Measurements from ENCODE around the gene DEK. TPM values are rescaled to one million over a fixed set of nuclear protein-coding genes. Genes with fewer than 3 reads are reported as not detected.

Gene DEK
- total RNA-seq, 1 experiment from 2014 or later: 108 TPM

DNA sequence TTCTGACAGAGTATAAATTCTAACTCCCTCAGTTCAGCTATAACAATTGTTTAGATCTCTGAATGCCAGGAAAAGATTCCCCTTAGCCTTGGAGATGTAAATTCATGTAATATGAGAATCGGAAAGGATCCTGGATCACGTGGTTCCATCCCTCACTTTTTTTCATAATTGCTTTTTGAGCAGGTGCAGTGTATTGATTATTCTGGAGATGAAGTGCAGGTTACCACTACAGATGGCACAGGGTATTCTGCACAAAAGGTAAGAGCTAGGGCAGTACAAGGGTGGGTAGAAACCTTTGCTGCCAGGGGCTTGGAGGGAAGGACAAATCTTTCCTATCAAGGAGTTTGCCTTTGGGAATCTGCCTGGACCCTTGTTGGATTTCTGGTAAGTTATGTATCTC is 56.4 kb downstream of the DEK start:
- POLR2A ChIA-PET: no interaction called here
- H4K20me1 ChIP-seq (ENCODE audit: insufficient read depth): no peaks in the 10 kb centered on the region
- TF ChIP-seq RAD21 (IDR thresholded peaks at IDR 0.05; ENCODE audit: low read depth) (no peak), SRF (IDR thresholded peaks at IDR 0.05; ENCODE audit: low read depth) (no peak), POLR2A (IDR thresholded peaks at IDR 0.05; ENCODE audit: borderline replicate concordance, extremely low read depth, insufficient read depth, insufficient read length) (no peak), EZH2phosphoT487 (IDR thresholded peaks at IDR 0.05; ENCODE audit: borderline replicate concordance) (no peak), CBX3 (IDR thresholded peaks at IDR 0.05; ENCODE audit: low read depth) (no peak), SP1 (IDR thresholded peaks at IDR 0.05; ENCODE audit: low read depth) (no peak)
- TF ChIP-seq, protein P1, sequence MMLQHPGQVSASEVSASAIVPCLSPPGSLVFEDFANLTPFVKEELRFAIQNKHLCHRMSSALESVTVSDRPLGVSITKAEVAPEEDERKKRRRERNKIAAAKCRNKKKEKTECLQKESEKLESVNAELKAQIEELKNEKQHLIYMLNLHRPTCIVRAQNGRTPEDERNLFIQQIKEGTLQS (IDR thresholded peaks at IDR 0.05): no peak
- DNase-seq (ENCODE audit: low read depth, low spot score) (no peak), ATAC-seq (no peak)
- H3K9ac ChIP-seq (ENCODE audit: low read length): no peak overlapping the region
- H3K4me1 ChIP-seq (ENCODE audit: control insufficient read depth in 1 of 2, insufficient read depth in 2 of 2, low read length in 2 of 2): no peaks in the 10 kb centered on the region
- H3K4me2 ChIP-seq (ENCODE audit: low read length): no peak overlapping the region
- H3K27me3 ChIP-seq (ENCODE audit: insufficient read depth, low read length): no peaks in the 10 kb centered on the region
- intact Hi-C loops (cut with micrococcal nuclease): no loop called here
- no peaks in the 10 kb centered on the region for H3K36me3 ChIP-seq (ENCODE audit: control insufficient read depth in 1 of 2, insufficient read depth in 2 of 2, low read length in 2 of 2)
- no peaks in the 10 kb centered on the region for H3K9me2 ChIP-seq (ENCODE audit: insufficient read depth)
- no peaks in the 10 kb centered on the region for H3K79me2 ChIP-seq (ENCODE audit: insufficient read depth, low read length)
- BruUV-seq (replicated peaks): no TSS peak
- H3K9me3 ChIP-seq (ENCODE audit: control insufficient read depth in 1 of 2, insufficient read depth in 1 of 2, low read depth in 1 of 2, low read length in 2 of 2): no peaks in the 10 kb centered on the region
- no peak overlapping the region for H2AFZ ChIP-seq (ENCODE audit: low read depth, low read length, poor library complexity, severe bottlenecking)
- H3K27ac ChIP-seq (ENCODE audit: low read depth, low read length): no peak overlapping the region
- RAD21 ChIA-PET (ENCODE audit: low non-redundant PET in 1 of 2, low total read pairs in 2 of 2, uncharacterized antibody in 2 of 2, unreplicated experiment in 2 of 2): no interaction called here
- H3K4me3 ChIP-seq (replicated peaks in 1 of 2; ENCODE audit: low read depth in 1 of 2, low read length in 2 of 2): no peak overlapping the region
- CTCF ChIA-PET: no interaction called here

DNA sequence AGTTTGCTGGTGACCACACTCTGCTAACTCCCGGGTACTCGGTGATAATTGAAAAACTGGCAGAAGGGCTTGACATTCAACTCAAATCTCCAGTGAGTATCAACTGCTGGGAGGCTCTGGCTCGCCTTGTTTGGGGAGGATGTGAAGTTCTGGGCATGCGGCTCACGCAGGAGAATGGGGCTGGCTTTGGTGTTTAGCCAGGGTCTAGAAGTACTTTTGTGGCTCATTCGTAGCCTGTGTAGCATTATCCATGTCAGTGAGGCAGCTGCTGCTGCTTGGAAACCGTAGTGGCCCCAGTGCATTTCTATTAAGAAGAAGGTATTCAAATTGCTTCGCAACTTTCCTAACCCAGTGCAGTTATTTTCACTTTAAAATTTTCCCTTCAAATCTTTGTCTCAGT is 56.9 kb downstream of the DEK start:
- Histone ChIP-seq H3K36me3 (ENCODE audit: control insufficient read depth in 1 of 2, insufficient read depth in 2 of 2, low read length in 2 of 2) (no peaks in the 10 kb centered on the region), H4K20me1 (ENCODE audit: insufficient read depth) (no peaks in the 10 kb centered on the region), H3K9me2 (ENCODE audit: insufficient read depth) (no peaks in the 10 kb centered on the region), H3K4me3 (replicated peaks in 1 of 2; ENCODE audit: low read depth in 1 of 2, low read length in 2 of 2) (no peak overlapping the region), H3K9me3 (ENCODE audit: control insufficient read depth in 1 of 2, insufficient read depth in 1 of 2, low read depth in 1 of 2, low read length in 2 of 2) (no peaks in the 10 kb centered on the region), H3K27ac (ENCODE audit: low read depth, low read length) (no peak overlapping the region), H3K4me1 (ENCODE audit: control insufficient read depth in 1 of 2, insufficient read depth in 2 of 2, low read length in 2 of 2) (no peaks in the 10 kb centered on the region), H3K4me2 (ENCODE audit: low read length) (no peak overlapping the region), H3K27me3 (ENCODE audit: insufficient read depth, low read length) (no peaks in the 10 kb centered on the region), H3K79me2 (ENCODE audit: insufficient read depth, low read length) (no peaks in the 10 kb centered on the region), H3K9ac (ENCODE audit: low read length) (no peak overlapping the region), H2AFZ (ENCODE audit: low read depth, low read length, poor library complexity, severe bottlenecking) (no peak overlapping the region)
- TF ChIP-seq ZNF274 (IDR thresholded peaks at IDR 0.05; ENCODE audit: low read depth, low read length): no peak
- no peak for TF ChIP-seq TCF7L2 (IDR thresholded peaks at IDR 0.05; ENCODE audit: borderline replicate concordance, extremely low read depth, insufficient read depth, insufficient read length)
- no peak for TF ChIP-seq EGR1 (IDR thresholded peaks at IDR 0.05; ENCODE audit: low read depth)
- no peak for TF ChIP-seq RAD21 (IDR thresholded peaks at IDR 0.05; ENCODE audit: low read depth)
- no peak for TF ChIP-seq EZH2 (IDR thresholded peaks at IDR 0.05)
- TF ChIP-seq JUND (IDR thresholded peaks at IDR 0.05): no peak
- TF ChIP-seq FOSL1 (IDR thresholded peaks at IDR 0.05; ENCODE audit: low read depth): no peak
- no peak for TF ChIP-seq POLR2A (IDR thresholded peaks at IDR 0.05; ENCODE audit: borderline replicate concordance, extremely low read depth, insufficient read depth, insufficient read length)
- TF ChIP-seq, protein P2, sequence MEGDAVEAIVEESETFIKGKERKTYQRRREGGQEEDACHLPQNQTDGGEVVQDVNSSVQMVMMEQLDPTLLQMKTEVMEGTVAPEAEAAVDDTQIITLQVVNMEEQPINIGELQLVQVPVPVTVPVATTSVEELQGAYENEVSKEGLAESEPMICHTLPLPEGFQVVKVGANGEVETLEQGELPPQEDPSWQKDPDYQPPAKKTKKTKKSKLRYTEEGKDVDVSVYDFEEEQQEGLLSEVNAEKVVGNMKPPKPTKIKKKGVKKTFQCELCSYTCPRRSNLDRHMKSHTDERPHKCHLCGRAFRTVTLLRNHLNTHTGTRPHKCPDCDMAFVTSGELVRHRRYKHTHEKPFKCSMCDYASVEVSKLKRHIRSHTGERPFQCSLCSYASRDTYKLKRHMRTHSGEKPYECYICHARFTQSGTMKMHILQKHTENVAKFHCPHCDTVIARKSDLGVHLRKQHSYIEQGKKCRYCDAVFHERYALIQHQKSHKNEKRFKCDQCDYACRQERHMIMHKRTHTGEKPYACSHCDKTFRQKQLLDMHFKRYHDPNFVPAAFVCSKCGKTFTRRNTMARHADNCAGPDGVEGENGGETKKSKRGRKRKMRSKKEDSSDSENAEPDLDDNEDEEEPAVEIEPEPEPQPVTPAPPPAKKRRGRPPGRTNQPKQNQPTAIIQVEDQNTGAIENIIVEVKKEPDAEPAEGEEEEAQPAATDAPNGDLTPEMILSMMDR (IDR thresholded peaks at IDR 0.05 in 2 of 3, conservative IDR thresholded peaks at IDR 0.05 in 1 of 3; ENCODE audit: borderline replicate concordance in 1 of 3, insufficient read depth in 1 of 3, low read depth in 2 of 3, low read length in 2 of 3): no peak
- no peak for TF ChIP-seq CEBPB (IDR thresholded peaks at IDR 0.05; ENCODE audit: low read depth)
- TF ChIP-seq, protein P3, sequence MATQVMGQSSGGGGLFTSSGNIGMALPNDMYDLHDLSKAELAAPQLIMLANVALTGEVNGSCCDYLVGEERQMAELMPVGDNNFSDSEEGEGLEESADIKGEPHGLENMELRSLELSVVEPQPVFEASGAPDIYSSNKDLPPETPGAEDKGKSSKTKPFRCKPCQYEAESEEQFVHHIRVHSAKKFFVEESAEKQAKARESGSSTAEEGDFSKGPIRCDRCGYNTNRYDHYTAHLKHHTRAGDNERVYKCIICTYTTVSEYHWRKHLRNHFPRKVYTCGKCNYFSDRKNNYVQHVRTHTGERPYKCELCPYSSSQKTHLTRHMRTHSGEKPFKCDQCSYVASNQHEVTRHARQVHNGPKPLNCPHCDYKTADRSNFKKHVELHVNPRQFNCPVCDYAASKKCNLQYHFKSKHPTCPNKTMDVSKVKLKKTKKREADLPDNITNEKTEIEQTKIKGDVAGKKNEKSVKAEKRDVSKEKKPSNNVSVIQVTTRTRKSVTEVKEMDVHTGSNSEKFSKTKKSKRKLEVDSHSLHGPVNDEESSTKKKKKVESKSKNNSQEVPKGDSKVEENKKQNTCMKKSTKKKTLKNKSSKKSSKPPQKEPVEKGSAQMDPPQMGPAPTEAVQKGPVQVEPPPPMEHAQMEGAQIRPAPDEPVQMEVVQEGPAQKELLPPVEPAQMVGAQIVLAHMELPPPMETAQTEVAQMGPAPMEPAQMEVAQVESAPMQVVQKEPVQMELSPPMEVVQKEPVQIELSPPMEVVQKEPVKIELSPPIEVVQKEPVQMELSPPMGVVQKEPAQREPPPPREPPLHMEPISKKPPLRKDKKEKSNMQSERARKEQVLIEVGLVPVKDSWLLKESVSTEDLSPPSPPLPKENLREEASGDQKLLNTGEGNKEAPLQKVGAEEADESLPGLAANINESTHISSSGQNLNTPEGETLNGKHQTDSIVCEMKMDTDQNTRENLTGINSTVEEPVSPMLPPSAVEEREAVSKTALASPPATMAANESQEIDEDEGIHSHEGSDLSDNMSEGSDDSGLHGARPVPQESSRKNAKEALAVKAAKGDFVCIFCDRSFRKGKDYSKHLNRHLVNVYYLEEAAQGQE (IDR thresholded peaks at IDR 0.05; ENCODE audit: low read depth): no peak
- no peak for TF ChIP-seq ZFX (IDR thresholded peaks at IDR 0.05)
- RAD21 ChIA-PET (ENCODE audit: low non-redundant PET in 1 of 2, low total read pairs in 2 of 2, uncharacterized antibody in 2 of 2, unreplicated experiment in 2 of 2): no interaction called here
- no peak for ATAC-seq
- intact Hi-C loops (cut with micrococcal nuclease): no loop called here
- POLR2A ChIA-PET: no interaction called here
- no TSS peak for BruUV-seq (replicated peaks)
- CTCF ChIA-PET: no interaction called here
- DNase-seq (ENCODE audit: low read depth, low spot score): no peak

Data from HCT116 (cell line).